ENCODE results near the gene CRNN.

GRCh38 chr1:152397474-152397873 lies 16.6 kb downstream of the CRNN start:
- TF ChIP-seq CTCF (IDR thresholded peaks at IDR 0.05): no peak
- TF ChIP-seq POLR2A (IDR thresholded peaks at IDR 0.05): no peak
